HUES48 (cell line): Measurements from ENCODE around the gene HSH2D.

ENCODE experiments used
- H3K27ac ChIP-seq: one replicate; pipeline ENCODE4 v1.7.0; 2013; ENCODE audit warnings: low read depth, low read length, inconsistent platforms
- H3K27me3 ChIP-seq: 2 replicates; pipeline ENCODE4 v1.6.1; 2013; ENCODE audit warnings: mild to moderate bottlenecking, low read length; ENCODE audit not compliant: control insufficient read depth, insufficient read depth
- H3K36me3 ChIP-seq: 2 replicates; pipeline ENCODE4 v1.6.1; 2013; ENCODE audit warnings: low read length; ENCODE audit not compliant: control insufficient read depth, insufficient read depth
- H3K4me1 ChIP-seq: 2 replicates; pipeline ENCODE4 v1.6.1; 2013; ENCODE audit warnings: mild to moderate bottlenecking, low read length; ENCODE audit not compliant: control insufficient read depth, insufficient read depth
- H3K4me3 ChIP-seq: 2 replicates; pipeline ENCODE4 v1.5.1; 2013; ENCODE audit warnings: mild to moderate bottlenecking, low read depth, low read length
- H3K9ac ChIP-seq: 2 replicates; pipeline ENCODE4 v1.6.1; 2013; ENCODE audit warnings: mild to moderate bottlenecking, low read depth, low read length, moderate library complexity
- H3K9me3 ChIP-seq: 2 replicates; pipeline ENCODE4 v1.6.1; 2013; ENCODE audit warnings: low read length; ENCODE audit not compliant: control insufficient read depth, insufficient read depth

Gene HSH2D

GRCh38 chr19:16180611-16181010 lies 37.1 kb downstream of the HSH2D start:
- Histone ChIP-seq H3K4me3 (no peak overlapping the region), H3K9ac (no peak overlapping the region), H3K27ac (no peak overlapping the region), H3K36me3 (no peaks in the 10 kb centered on the region), H3K27me3 (no peaks in the 10 kb centered on the region), H3K4me1 (peaks cover 2% of the 10 kb centered on the region; the same call in 1 of the 2 replicates), H3K9me3 (no peaks in the 10 kb centered on the region)

GRCh38 chr19:16184665-16185122 lies 41.2 kb downstream of the HSH2D start:
- Histone ChIP-seq H3K9me3 (no peaks in the 10 kb centered on the region), H3K9ac (no peak overlapping the region), H3K4me3 (peak overlapping the region; percentile 51), H3K36me3 (peaks cover 23% of the 10 kb centered on the region), H3K27me3 (no peaks in the 10 kb centered on the region), H3K27ac (peak overlapping the region; percentile 24), H3K4me1 (peaks cover 2% of the 10 kb centered on the region; the same call in 1 of the 2 replicates)

- peak within 1 kb of the TSS; percentile 88 for H3K9ac ChIP-seq
- peaks cover 2% of the 10 kb centered on the region; the same call in 1 of the 2 replicates for H3K4me1 ChIP-seq
- H3K9me3 ChIP-seq = no peaks in the 10 kb centered on the region
- peak within 1 kb of the TSS; percentile 82 for H3K27ac ChIP-seq
- no peaks in the 10 kb centered on the region for H3K27me3 ChIP-seq
- H3K4me3 ChIP-seq = peak within 1 kb of the TSS; percentile 84
- peaks cover 29% of the 10 kb centered on the region for H3K36me3 ChIP-seq
Observed at GRCh38 chr19:16185123-16185767, 41.8 kb downstream of the HSH2D start, which contains the start of gene FAM32A. Gene FAM32A (plus strand): TSS chr19:16185410. CDS start chr19:16185443, 33 bp downstream.

- Histone ChIP-seq H3K27ac (peak overlapping the region; percentile 82), H3K36me3 (peaks cover 34% of the 10 kb centered on the region), H3K4me1 (no peaks in the 10 kb centered on the region), H3K9ac (peak overlapping the region; percentile 88), H3K4me3 (peak overlapping the region; percentile 84), H3K27me3 (no peaks in the 10 kb centered on the region), H3K9me3 (no peaks in the 10 kb centered on the region)
Observed at GRCh38 chr19:16185768-16186123, 42.3 kb downstream of the HSH2D start.

GRCh38 chr19:16188521-16188920 lies 45.0 kb downstream of the HSH2D start:
- peaks cover 46% of the 10 kb centered on the region for H3K36me3 ChIP-seq
- no peaks in the 10 kb centered on the region for H3K9me3 ChIP-seq
- no peak overlapping the region for H3K9ac ChIP-seq
- H3K27me3 ChIP-seq = no peaks in the 10 kb centered on the region
- H3K27ac ChIP-seq = no peak overlapping the region
- 0 out of 2 replicates have a peak, but pooled peaks cover under 1% of the 10 kb centered on the region for H3K4me1 ChIP-seq
- no peak overlapping the region for H3K4me3 ChIP-seq

GRCh38 chr19:16190198-16190597 lies 46.7 kb downstream of the HSH2D start:
- Histone ChIP-seq H3K4me3 (no peak overlapping the region), H3K9me3 (no peaks in the 10 kb centered on the region), H3K27me3 (no peaks in the 10 kb centered on the region), H3K4me1 (0 out of 2 replicates have a peak, but pooled peaks cover 3% of the 10 kb centered on the region), H3K9ac (no peak overlapping the region), H3K36me3 (peaks cover 46% of the 10 kb centered on the region), H3K27ac (no peak overlapping the region)

- no peak overlapping the region for H3K4me3 ChIP-seq
- peaks cover 46% of the 10 kb centered on the region for H3K36me3 ChIP-seq
- no peaks in the 10 kb centered on the region for H3K9me3 ChIP-seq
- H3K4me1 ChIP-seq = 0 out of 2 replicates have a peak, but pooled peaks cover 3% of the 10 kb centered on the region
- H3K27ac ChIP-seq = no peak overlapping the region
- H3K27me3 ChIP-seq = no peaks in the 10 kb centered on the region
- no peak overlapping the region for H3K9ac ChIP-seq
Observed at GRCh38 chr19:16190736-16191135, 47.3 kb downstream of the HSH2D start.

- no peak overlapping the region for H3K4me3 ChIP-seq
- no peak overlapping the region for H3K9ac ChIP-seq
- H3K36me3 ChIP-seq = peaks cover 46% of the 10 kb centered on the region
Observed at GRCh38 chr19:16191216-16191908, 47.9 kb downstream of the HSH2D start.

GRCh38 chr19:16193466-16193865 lies 50.0 kb downstream of the HSH2D start:
- H3K9ac ChIP-seq = no peak overlapping the region
- H3K27ac ChIP-seq = no peak overlapping the region
- H3K27me3 ChIP-seq = no peaks in the 10 kb centered on the region
- no peaks in the 10 kb centered on the region for H3K9me3 ChIP-seq
- H3K4me3 ChIP-seq = no peak overlapping the region
- H3K36me3 ChIP-seq = peaks cover 32% of the 10 kb centered on the region
- H3K4me1 ChIP-seq = 0 out of 2 replicates have a peak, but pooled peaks cover 8% of the 10 kb centered on the region

More at GRCh38 chr19:16191216-16191908, 47.9 kb downstream of the HSH2D start:
- Histone ChIP-seq H3K4me1 (0 out of 2 replicates have a peak, but pooled peaks cover 3% of the 10 kb centered on the region), H3K27me3 (no peaks in the 10 kb centered on the region), H3K9me3 (no peaks in the 10 kb centered on the region), H3K27ac (no peak overlapping the region)

- 0 out of 2 replicates have a peak, but pooled peaks cover 8% of the 10 kb centered on the region for H3K4me1 ChIP-seq
- H3K36me3 ChIP-seq = no peaks in the 10 kb centered on the region
- peak overlapping the region; percentile 19; the same call in 1 of the 2 replicates for H3K9ac ChIP-seq
- H3K27ac ChIP-seq = peak overlapping the region; percentile 46
- peak overlapping the region; percentile 83 for H3K4me3 ChIP-seq
- H3K9me3 ChIP-seq = no peaks in the 10 kb centered on the region
- H3K27me3 ChIP-seq = no peaks in the 10 kb centered on the region
Observed at GRCh38 chr19:16197188-16197621, 53.7 kb downstream of the HSH2D start.
